ENCODE data around the gene TCTN1.

The TCTN1 gene

GRCh38 chr12:110670161-110670701, 56.3 kb downstream of the TCTN1 start:
- no peak overlapping the region for H3K4me3 ChIP-seq (ENCODE audit: low read length)
- DNase-seq (ENCODE audit: low read depth) = no peak
- no peak for TF ChIP-seq CTCF (conservative IDR thresholded peaks at IDR 0.05; ENCODE audit: low read depth, low read length)

GRCh38 chr12:110676171-110676570, 62.2 kb downstream of the TCTN1 start:
- DNase-seq (ENCODE audit: low read depth) = no peak
- TF ChIP-seq CTCF (conservative IDR thresholded peaks at IDR 0.05; ENCODE audit: low read depth, low read length) = no peak
- no peak overlapping the region for H3K4me3 ChIP-seq (ENCODE audit: low read length)

GRCh38 chr12:110677206-110677911, 63.4 kb downstream of the TCTN1 start:
- H3K4me3 ChIP-seq (ENCODE audit: low read length) = no peak overlapping the region
- TF ChIP-seq CTCF (conservative IDR thresholded peaks at IDR 0.05; ENCODE audit: low read depth, low read length) = no peak
- no peak for DNase-seq (ENCODE audit: low read depth)

GRCh38 chr12:110677982-110678381, 64.1 kb downstream of the TCTN1 start:
- no peak for DNase-seq (ENCODE audit: low read depth)
- H3K4me3 ChIP-seq (ENCODE audit: low read length) = no peak overlapping the region
- no peak for TF ChIP-seq CTCF (conservative IDR thresholded peaks at IDR 0.05; ENCODE audit: low read depth, low read length)

GRCh38 chr12:110679201-110679600, 65.3 kb downstream of the TCTN1 start:
- DNase-seq (ENCODE audit: low read depth) = no peak
- no peak overlapping the region for H3K4me3 ChIP-seq (ENCODE audit: low read length)
- TF ChIP-seq CTCF (conservative IDR thresholded peaks at IDR 0.05; ENCODE audit: low read depth, low read length) = no peak

- no peak overlapping the region for H3K4me3 ChIP-seq (ENCODE audit: low read length)
- DNase-seq (ENCODE audit: low read depth) = no peak
- no peak for TF ChIP-seq CTCF (conservative IDR thresholded peaks at IDR 0.05; ENCODE audit: low read depth, low read length)
Measured at GRCh38 chr12:110680032-110680431, 66.1 kb downstream of the TCTN1 start.

- TF ChIP-seq CTCF (conservative IDR thresholded peaks at IDR 0.05; ENCODE audit: low read depth, low read length) = no peak
- H3K4me3 ChIP-seq (ENCODE audit: low read length) = no peak overlapping the region
- no peak for DNase-seq (ENCODE audit: low read depth)
Measured at GRCh38 chr12:110683888-110684287, 70.0 kb downstream of the TCTN1 start.

Data from retinal pigment epithelial cell (primary cell).